ENCODE measurements around the gene LCE3B.

The LCE3B gene

DNA sequence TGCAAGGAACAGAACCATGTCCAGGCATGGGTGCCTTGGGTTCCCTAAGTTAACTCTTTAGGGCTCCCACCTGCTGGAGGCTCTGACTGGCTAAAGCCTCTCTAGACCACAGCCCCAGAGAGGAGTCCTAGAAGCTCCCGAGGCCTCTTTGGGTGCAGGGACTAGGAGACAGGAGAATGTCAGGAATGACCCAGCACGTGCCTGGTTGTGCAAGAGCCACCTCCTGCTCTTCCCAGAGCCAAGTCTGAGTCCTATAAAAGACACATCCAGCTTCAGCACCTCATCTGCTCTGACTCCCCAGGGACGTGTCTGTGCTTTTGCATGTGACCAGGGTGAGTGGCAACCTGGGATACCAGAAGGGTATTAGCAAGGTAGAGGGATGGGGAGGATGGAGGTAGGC is 49.5 kb downstream of the LCE3B start, which contains the start of gene LCE2D:
TSS of gene LCE2D (plus strand) at position 283 of the 400 bp plus-strand sequence. CDS start 726 bp downstream, outside the sequence.
- no peak for DNase-seq
